A673 (cell line): ENCODE measurements around the gene TNS4.

Experiments used
- CTCF ChIP-seq: fragments of 300-800, 200-600 bp; sonication (generic); conservative IDR thresholded peaks from 2 replicates; pipeline ENCODE4 v1.5.1; 2017; ENCODE audit warnings: low read depth, mild to moderate bottlenecking, antibody characterized with exemption, low read length, moderate library complexity, mixed read lengths
- EZH2 ChIP-seq: fragments of 200-600 bp; sonication (generic); IDR thresholded peaks from 2 replicates; pipeline ENCODE4 v1.6.1; 2017; ENCODE audit warnings: borderline replicate concordance, low read depth, mild to moderate bottlenecking, mixed read lengths, antibody characterized with exemption, low read length; ENCODE audit not compliant: poor library complexity, severe bottlenecking

DNA sequence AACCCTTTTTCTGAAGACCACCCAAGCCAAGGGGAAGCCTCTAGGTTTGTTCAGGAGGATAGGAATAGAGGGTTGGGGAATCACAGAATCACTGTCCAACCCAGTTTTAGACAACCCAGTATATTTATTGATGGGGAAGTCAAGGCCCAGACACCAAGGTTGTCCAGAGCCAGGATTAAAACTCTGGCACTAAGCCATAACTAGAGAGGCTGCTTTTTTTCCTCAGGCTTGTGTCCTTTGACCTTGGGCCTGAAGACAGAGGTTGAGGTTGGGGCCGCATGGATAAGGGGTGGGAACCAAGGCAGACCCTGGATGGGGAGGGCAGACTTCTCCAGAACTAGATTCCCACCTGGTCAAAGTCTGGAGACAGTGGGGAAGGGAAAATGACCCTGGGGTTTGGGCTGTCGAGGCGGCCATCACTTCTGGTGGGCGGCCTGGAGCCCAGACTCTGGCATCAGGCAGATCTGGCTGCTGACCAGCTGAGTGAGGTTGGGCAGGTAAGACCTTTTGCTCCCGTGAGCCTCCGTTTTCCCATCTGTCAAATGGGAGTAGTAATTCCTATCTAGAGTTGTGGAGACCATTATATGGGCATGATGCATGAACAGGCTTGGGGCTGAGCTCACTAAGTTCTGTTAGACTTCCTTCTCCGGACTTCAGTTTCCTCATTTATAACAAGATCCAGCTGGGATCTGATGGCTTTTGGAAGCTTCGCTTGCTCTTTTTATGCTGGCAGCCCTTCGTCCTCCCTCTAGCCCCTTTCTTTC is 40.3 kb downstream of the TNS4 start:
- TF ChIP-seq CTCF (no peak), EZH2 (no peak)
